Activated B cell treated with CpG ODN at 0.5 μM for 24 hours (primary cell): Measurements from ENCODE around the gene BCR. TPM values are rescaled to one million over a fixed set of nuclear protein-coding genes. Genes with fewer than 3 reads are reported as not detected.

Source experiments
- ATAC-seq: fragments of 200-7000 bp; cut with Tn5 transposase; one replicate; pipeline ENCODE4 v1.10.0; 2021; ENCODE audit warnings: low read depth, mild to moderate bottlenecking, moderate library complexity
- CTCF ChIA-PET: fragments of 350-600 bp; sonication (Branson Sonifier 250); formaldehyde crosslinking; loops from one replicate; lab custom pipeline; 2021; ENCODE audit warnings: antibody characterized with exemption; lab: Charles Lee
- POLR2A ChIA-PET: fragments of 350-600 bp; sonication (Branson Sonifier 250); formaldehyde crosslinking; loops from one replicate; lab custom pipeline; 2021; ENCODE audit warnings: antibody characterized with exemption; lab: Charles Lee
- DNase-seq: peaks from one replicate; pipeline ENCODE4 v3.0.0; 2022
- H3K27ac Mint-ChIP-seq: one replicate; pipeline ENCODE4 v1.8.0; 2020; ENCODE audit warnings: mixed read lengths
- H3K27me3 Mint-ChIP-seq: one replicate; pipeline ENCODE4 v1.8.0; 2021; ENCODE audit warnings: mixed read lengths
- H3K36me3 Mint-ChIP-seq: one replicate; pipeline ENCODE4 v1.8.0; 2021; ENCODE audit warnings: low read depth, mixed read lengths
- H3K4me1 Mint-ChIP-seq: one replicate; pipeline ENCODE4 v1.8.0; 2021; ENCODE audit warnings: mixed read lengths
- H3K4me3 Mint-ChIP-seq: one replicate; pipeline ENCODE4 v1.8.0; 2020; ENCODE audit warnings: mild to moderate bottlenecking, mixed read lengths
- H3K9me3 Mint-ChIP-seq: one replicate; pipeline ENCODE4 v1.8.0; 2020; ENCODE audit warnings: mixed read lengths
- intact Hi-C: fragments of 100-400 bp; cut with micrococcal nuclease; formaldehyde crosslinking; loops from one replicate; pipeline ENCODE4 v1.15.1; 2024
- total RNA-seq: library from RNA; stranded (reverse); gene quantifications from 2 replicates; pipeline ENCODE4 v1.2.3, GENCODE V29; 2022
- TF ChIP-seq, protein P1 (sequence below): fragments of 200-600 bp; IDR thresholded peaks from one replicate; pipeline ENCODE4 v1.8.0; 2022; ENCODE audit warnings: antibody characterized with exemption, mild to moderate bottlenecking

The BCR gene
- total RNA-seq, 1 donor from 2014 or later: 20.9 TPM

DNA sequence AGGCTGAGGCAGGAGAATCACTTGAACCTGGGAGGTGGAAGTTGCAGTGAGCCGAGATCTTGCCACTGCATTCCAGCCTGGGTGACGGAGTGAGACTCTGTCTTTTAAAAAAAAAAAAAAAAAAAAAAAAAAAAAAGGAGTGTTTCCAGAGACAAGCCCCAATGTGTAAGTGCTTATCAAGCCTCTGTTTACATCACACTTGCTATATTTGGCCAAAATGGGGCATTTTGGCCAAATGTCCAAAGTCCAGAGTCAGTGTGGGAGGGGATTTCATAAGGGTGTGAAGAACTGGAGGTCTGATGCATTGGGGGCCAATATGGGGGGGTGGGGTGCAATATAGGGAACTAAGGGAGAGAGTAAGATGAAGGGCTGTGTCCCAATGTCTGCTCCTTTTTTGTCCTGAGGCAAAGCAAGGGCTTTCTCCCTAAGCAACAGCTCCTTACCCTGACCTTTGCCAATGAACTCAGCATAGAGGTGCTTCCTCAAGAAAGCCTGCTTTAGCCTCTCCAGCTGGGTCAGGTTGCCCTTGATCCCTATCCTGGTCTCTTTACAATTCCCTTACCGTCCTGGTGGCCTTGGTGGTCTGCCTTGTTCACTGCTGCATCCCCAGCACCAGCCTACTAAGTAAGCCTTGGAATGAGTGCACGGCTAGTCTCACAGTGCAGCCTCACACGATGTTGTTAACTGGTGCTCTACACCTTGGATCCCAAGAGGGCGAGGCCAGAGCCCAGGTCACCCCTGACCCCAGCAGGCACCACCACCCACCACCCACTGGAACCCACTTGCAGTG, 14.1 kb upstream of the BCR start:
- H3K27ac Mint-ChIP-seq: no peak overlapping the region
- TF ChIP-seq, protein P1, sequence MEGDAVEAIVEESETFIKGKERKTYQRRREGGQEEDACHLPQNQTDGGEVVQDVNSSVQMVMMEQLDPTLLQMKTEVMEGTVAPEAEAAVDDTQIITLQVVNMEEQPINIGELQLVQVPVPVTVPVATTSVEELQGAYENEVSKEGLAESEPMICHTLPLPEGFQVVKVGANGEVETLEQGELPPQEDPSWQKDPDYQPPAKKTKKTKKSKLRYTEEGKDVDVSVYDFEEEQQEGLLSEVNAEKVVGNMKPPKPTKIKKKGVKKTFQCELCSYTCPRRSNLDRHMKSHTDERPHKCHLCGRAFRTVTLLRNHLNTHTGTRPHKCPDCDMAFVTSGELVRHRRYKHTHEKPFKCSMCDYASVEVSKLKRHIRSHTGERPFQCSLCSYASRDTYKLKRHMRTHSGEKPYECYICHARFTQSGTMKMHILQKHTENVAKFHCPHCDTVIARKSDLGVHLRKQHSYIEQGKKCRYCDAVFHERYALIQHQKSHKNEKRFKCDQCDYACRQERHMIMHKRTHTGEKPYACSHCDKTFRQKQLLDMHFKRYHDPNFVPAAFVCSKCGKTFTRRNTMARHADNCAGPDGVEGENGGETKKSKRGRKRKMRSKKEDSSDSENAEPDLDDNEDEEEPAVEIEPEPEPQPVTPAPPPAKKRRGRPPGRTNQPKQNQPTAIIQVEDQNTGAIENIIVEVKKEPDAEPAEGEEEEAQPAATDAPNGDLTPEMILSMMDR: no peak
- intact Hi-C loops: no loop called here
- POLR2A ChIA-PET: no interaction called here
- DNase-seq (no peak), ATAC-seq (no peak)
- no peak overlapping the region for H3K4me3 Mint-ChIP-seq
- CTCF ChIA-PET: no interaction called here
- H3K36me3 Mint-ChIP-seq: no peaks in the 10 kb centered on the region
- no peaks in the 10 kb centered on the region for H3K27me3 Mint-ChIP-seq
- no peaks in the 10 kb centered on the region for H3K4me1 Mint-ChIP-seq
- H3K9me3 Mint-ChIP-seq: no peaks in the 10 kb centered on the region

DNA sequence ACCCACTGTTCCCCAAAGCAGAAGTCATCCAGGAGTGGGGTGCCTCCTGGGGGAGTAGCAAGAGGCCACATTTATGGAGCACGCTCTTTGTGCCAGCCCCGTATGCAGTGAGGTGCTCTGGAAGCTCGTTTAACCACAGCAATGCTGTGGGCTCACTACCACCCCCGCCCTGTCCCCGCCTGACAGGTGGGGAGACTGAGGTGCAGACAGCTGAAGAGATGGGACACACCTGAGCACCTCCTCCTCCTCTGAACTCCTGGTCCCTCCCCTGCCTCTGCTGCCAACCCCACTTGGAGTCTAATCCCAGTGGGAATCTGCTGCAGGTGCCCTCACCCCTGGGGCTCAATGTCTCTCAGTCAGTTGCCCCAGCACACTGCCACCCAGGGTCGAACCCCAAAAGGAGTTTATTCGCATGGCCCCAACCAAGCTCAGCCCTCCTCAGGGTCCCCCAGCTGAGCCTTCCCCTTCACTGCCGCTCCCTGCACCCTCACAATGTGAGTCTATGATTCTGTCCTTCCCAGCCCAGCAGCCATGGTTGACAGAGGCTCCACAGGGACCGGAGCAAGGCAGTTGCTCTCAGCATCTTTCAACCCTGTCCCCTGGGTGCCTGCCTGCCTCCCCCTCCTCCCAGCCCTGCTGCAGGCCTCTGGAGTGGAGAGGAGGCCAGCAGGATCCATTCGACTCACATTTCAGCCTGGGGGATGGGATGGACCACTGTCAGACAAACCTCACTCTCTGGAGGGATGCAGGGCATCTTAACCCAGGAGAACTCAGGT, 13.3 kb upstream of the BCR start:
- no peaks in the 10 kb centered on the region for H3K36me3 Mint-ChIP-seq
- intact Hi-C loops: no loop called here
- no peak overlapping the region for H3K27ac Mint-ChIP-seq
- CTCF ChIA-PET: interaction anchor here (1.6 kb wide), 1 partner anchor 10 kb away, joined by 7 read pairs; no protein-coding TSS in a partner anchor
- no peak for ATAC-seq
- DNase-seq: no peak
- H3K4me1 Mint-ChIP-seq: no peaks in the 10 kb centered on the region
- H3K4me3 Mint-ChIP-seq: no peak overlapping the region
- POLR2A ChIA-PET: no interaction called here
- no peaks in the 10 kb centered on the region for H3K9me3 Mint-ChIP-seq
- TF ChIP-seq, protein P1: no peak
- H3K27me3 Mint-ChIP-seq: no peaks in the 10 kb centered on the region

DNA sequence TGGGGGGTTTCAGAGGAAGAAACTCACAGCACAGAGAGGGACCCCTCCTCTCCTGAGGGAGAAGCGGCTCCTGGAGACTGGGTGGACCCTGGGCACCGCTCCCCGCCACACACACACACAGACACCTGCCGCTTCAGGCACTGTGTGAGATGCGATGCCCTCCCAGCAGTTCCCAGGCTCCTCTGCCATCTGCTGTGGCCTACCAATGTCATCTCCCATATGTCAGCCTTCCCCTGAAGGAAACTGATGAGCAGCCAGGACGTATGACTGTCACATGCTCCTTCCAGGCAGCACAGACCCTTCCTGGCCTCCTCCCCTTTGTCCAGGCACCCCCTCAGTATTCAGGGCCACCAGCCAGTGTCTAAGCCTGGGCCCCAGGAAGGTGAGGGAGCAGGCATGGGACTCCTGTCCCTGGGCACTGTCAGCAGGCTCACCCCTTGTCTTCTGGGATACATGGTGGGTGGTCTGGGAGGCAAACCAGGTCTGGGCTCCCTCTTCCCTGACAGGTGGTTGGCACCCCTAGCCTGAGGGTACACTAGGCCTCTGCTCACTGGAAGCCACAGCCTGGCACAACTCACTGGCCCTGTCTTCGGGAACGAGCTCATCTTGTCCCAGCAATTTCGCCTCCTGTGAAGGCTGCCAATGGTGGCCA, 11.8 kb upstream of the BCR start:
- H3K4me1 Mint-ChIP-seq: no peaks in the 10 kb centered on the region
- H3K9me3 Mint-ChIP-seq: no peaks in the 10 kb centered on the region
- intact Hi-C loops: no loop called here
- POLR2A ChIA-PET: no interaction called here
- no peak for DNase-seq
- H3K27ac Mint-ChIP-seq: no peak overlapping the region
- H3K4me3 Mint-ChIP-seq: no peak overlapping the region
- CTCF ChIA-PET: interaction anchor here (1.6 kb wide), 1 partner anchor 9 kb away, joined by 7 read pairs; no protein-coding TSS in a partner anchor
- H3K27me3 Mint-ChIP-seq: no peaks in the 10 kb centered on the region
- no peak for ATAC-seq
- TF ChIP-seq, protein P1: no peak
- no peaks in the 10 kb centered on the region for H3K36me3 Mint-ChIP-seq

DNA sequence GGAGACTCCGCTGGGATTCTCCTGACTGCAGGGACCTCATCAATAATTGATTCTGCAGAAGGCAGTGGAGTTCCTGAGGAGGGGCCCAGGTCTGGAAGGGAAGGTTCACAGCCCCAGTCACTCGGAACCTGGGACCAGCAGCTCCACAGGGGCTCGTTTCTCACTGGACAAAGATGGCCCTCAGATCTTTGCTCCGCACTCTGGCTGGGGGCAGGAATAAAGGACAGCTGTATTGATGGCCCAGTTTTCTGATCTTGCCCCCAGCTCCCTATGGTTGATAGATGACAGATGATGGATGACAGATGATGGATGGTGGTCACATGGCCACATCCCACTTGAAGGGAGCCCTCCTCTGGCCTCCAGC, 11.3 kb upstream of the BCR start:
- no peak for DNase-seq
- intact Hi-C loops: no loop called here
- TF ChIP-seq, protein P1: no peak
- Mint-ChIP-seq H3K4me3 (no peak overlapping the region), H3K9me3 (no peaks in the 10 kb centered on the region), H3K27me3 (no peaks in the 10 kb centered on the region), H3K4me1 (peaks cover 2% of the 10 kb centered on the region), H3K36me3 (no peaks in the 10 kb centered on the region), H3K27ac (no peak overlapping the region)
- CTCF ChIA-PET: interaction anchor here (1.6 kb wide), 1 partner anchor 8 kb away, joined by 7 read pairs; no protein-coding TSS in a partner anchor
- POLR2A ChIA-PET: no interaction called here
- no peak for ATAC-seq
